Smooth muscle cell (in vitro differentiated cells): Measurements from ENCODE around the gene CHST8. TPM values are rescaled to one million over a fixed set of nuclear protein-coding genes. Genes with fewer than 3 reads are reported as not detected.
"Not testable (repeated sequence)": the region's sequence is repeated elsewhere in the genome, so short reads cannot be mapped to it uniquely, and the experiment has no call there.

Experiments used
- DNase-seq: peaks from one replicate; lab custom pipeline; 2025; ENCODE audit not compliant: unreplicated experiment; lab: John Stamatoyannopoulos, UW
- H2AFZ ChIP-seq: fragments of 200-600 bp; sonication (generic); 2 replicates; pipeline ENCODE4 v1.6.0; 2016; ENCODE audit warnings: antibody characterized with exemption, low read depth, mild to moderate bottlenecking
- H3F3A ChIP-seq: fragments of 200-600 bp; sonication (generic); 2 replicates; pipeline ENCODE4 v1.6.0; 2017; ENCODE audit warnings: antibody characterized with exemption, low read depth
- H3K27ac ChIP-seq: fragments of 200-600 bp; sonication (generic); 2 replicates; pipeline ENCODE4 v1.5.1; 2016; ENCODE audit warnings: low read depth, mild to moderate bottlenecking
- H3K27me3 ChIP-seq: fragments of 200-600 bp; sonication (generic); 2 replicates; pipeline ENCODE4 v1.6.1; 2016; ENCODE audit warnings: low read depth, mild to moderate bottlenecking
- H3K36me3 ChIP-seq: fragments of 200-600 bp; sonication (generic); 2 replicates; pipeline ENCODE4 v1.5.1; 2016; ENCODE audit warnings: low read depth
- H3K4me1 ChIP-seq: fragments of 200-600 bp; sonication (generic); 2 replicates; pipeline ENCODE4 v1.5.1; 2016; ENCODE audit warnings: low read depth
- H3K4me2 ChIP-seq: fragments of 200-600 bp; sonication (generic); 2 replicates; pipeline ENCODE4 v1.6.0; 2016; ENCODE audit warnings: mild to moderate bottlenecking
- H3K4me3 ChIP-seq: fragments of 200-600 bp; sonication (generic); 2 replicates; pipeline ENCODE4 v1.5.1; 2016; ENCODE audit warnings: mild to moderate bottlenecking
- H3K79me2 ChIP-seq: fragments of 200-600 bp; sonication (generic); 2 replicates; pipeline ENCODE4 v1.6.0; 2016; ENCODE audit warnings: low read depth, mild to moderate bottlenecking
- H3K9ac ChIP-seq: fragments of 200-600 bp; sonication (generic); 2 replicates; pipeline ENCODE4 v1.6.0; 2016; ENCODE audit warnings: low read depth
- H3K9me3 ChIP-seq: fragments of 200-600 bp; sonication (generic); replicated peaks from 2 replicates; pipeline ENCODE4 v1.5.1; 2016; ENCODE audit warnings: low read depth
- H4K20me1 ChIP-seq: fragments of 200-600 bp; sonication (generic); 2 replicates; pipeline ENCODE4 v1.6.0; 2016; ENCODE audit warnings: low read depth
- CTCF ChIP-seq: fragments of 200-600 bp; sonication (generic); IDR thresholded peaks from 2 replicates; pipeline ENCODE4 v1.5.1; 2017; ENCODE audit warnings: borderline replicate concordance, mild to moderate bottlenecking, antibody characterized with exemption; ENCODE audit not compliant: insufficient read depth, poor library complexity, severe bottlenecking
- WGBS: methylation state at CpG from one replicate; pipeline ENCODE4 v1.1.7; 2016; ENCODE audit warnings: low lambda C conversion rate; 5-methylcytosine and 5-hydroxymethylcytosine counted together
- polyA plus RNA-seq: library from polyadenylated mRNA; unstranded; fragments of >200 nt; fragmentation: Nextera tagmentation; extraction: Ambion mirVana; gene quantifications from 2 replicates; pipeline ENCODE4 v1.2.1, GENCODE V29; 2016
- total RNA-seq: library from RNA; depleted of rRNA; stranded (reverse); fragments of >200 nt; gene quantifications from 2 replicates; pipeline ENCODE4 v1.2.3, GENCODE V29; 2014

The CHST8 gene
- total and polyA plus RNA-seq, 2 experiments from 2014 or later, result not detected

GRCh38 chr19:33603377-33603776 is 18.4 kb upstream of the CHST8 start:
- H4K20me1 ChIP-seq, result no peaks in the 10 kb centered on the region
- no peaks in the 10 kb centered on the region for H3K9me3 ChIP-seq
- H2AFZ ChIP-seq, result no peak overlapping the region
- H3F3A ChIP-seq, result no peaks in the 10 kb centered on the region
- H3K9ac ChIP-seq, result no peak overlapping the region
- no peak overlapping the region for H3K4me2 ChIP-seq
- no peaks in the 10 kb centered on the region for H3K27me3 ChIP-seq
- H3K27ac ChIP-seq, result no peak overlapping the region
- no peak overlapping the region for H3K4me3 ChIP-seq
- no peaks in the 10 kb centered on the region for H3K4me1 ChIP-seq
- WGBS, result 72% methylated on average over 6 of the region's 6 CpGs
- TF ChIP-seq CTCF, result no peak
- no peaks in the 10 kb centered on the region for H3K36me3 ChIP-seq
- H3K79me2 ChIP-seq, result no peaks in the 10 kb centered on the region
- no peak for DNase-seq

- Histone ChIP-seq H3K27ac (no peak overlapping the region), H3K9ac (no peak overlapping the region), H2AFZ (no peak overlapping the region), H3K4me2 (no peak overlapping the region), H3K79me2 (no peaks in the 10 kb centered on the region), H3K9me3 (no peaks in the 10 kb centered on the region), H4K20me1 (no peaks in the 10 kb centered on the region), H3F3A (no peaks in the 10 kb centered on the region), H3K4me1 (no peaks in the 10 kb centered on the region), H3K36me3 (no peaks in the 10 kb centered on the region), H3K4me3 (no peak overlapping the region), H3K27me3 (no peaks in the 10 kb centered on the region)
- 88% methylated on average over 5 of the region's 5 CpGs for WGBS
- TF ChIP-seq CTCF, result no peak
- DNase-seq, result no peak
These were observed 17.1 kb upstream of the CHST8 start for GRCh38 chr19:33604651-33605050.

- H3K9me3 ChIP-seq, H4K20me1 ChIP-seq, H3F3A ChIP-seq, H3K27me3 ChIP-seq, H3K79me2 ChIP-seq, H3K4me3 ChIP-seq, H3K4me2 ChIP-seq, H3K9ac ChIP-seq, H3K4me1 ChIP-seq, DNase-seq, H3K27ac ChIP-seq, H2AFZ ChIP-seq, H3K36me3 ChIP-seq: not testable (repeated sequence)
- 75% methylated on average over 5 of the region's 5 CpGs for WGBS
These were observed 15.9 kb upstream of the CHST8 start for GRCh38 chr19:33605803-33606295.

- H4K20me1 ChIP-seq, result no peaks in the 10 kb centered on the region
- DNase-seq, result no peak
- no peaks in the 10 kb centered on the region for H3K9me3 ChIP-seq
- H3K4me2 ChIP-seq, result no peak overlapping the region
- H3K27ac ChIP-seq, result no peak overlapping the region
- no peak overlapping the region for H2AFZ ChIP-seq
- 51% methylated on average over 4 of the region's 4 CpGs for WGBS
- TF ChIP-seq CTCF, result no peak
- no peaks in the 10 kb centered on the region for H3K79me2 ChIP-seq
- H3K36me3 ChIP-seq, result no peaks in the 10 kb centered on the region
- H3F3A ChIP-seq, result no peaks in the 10 kb centered on the region
- no peak overlapping the region for H3K4me3 ChIP-seq
- no peak overlapping the region for H3K9ac ChIP-seq
- no peaks in the 10 kb centered on the region for H3K27me3 ChIP-seq
- no peaks in the 10 kb centered on the region for H3K4me1 ChIP-seq
These were observed 15.2 kb upstream of the CHST8 start for GRCh38 chr19:33606556-33606955.
